HFFc6 (cell line): ENCODE measurements around the gene MYO18A. TPM values are rescaled to one million over a fixed set of nuclear protein-coding genes. Genes with fewer than 3 reads are reported as not detected.

Experiments
- DNase-seq: peaks from one replicate; pipeline ENCODE4 v3.0.0-alpha.2; 2018
- H3K27ac Mint-ChIP-seq: 2 replicates; pipeline ENCODE4 v1.8.0; 2020; ENCODE audit warnings: mild to moderate bottlenecking, mixed read lengths
- H3K27me3 Mint-ChIP-seq: 2 replicates; pipeline ENCODE4 v1.8.0; 2021; ENCODE audit warnings: mild to moderate bottlenecking, moderate library complexity, mixed read lengths; ENCODE audit not compliant: insufficient read depth
- H3K36me3 Mint-ChIP-seq: 2 replicates; pipeline ENCODE4 v1.8.0; 2021; ENCODE audit warnings: low read depth, mixed read lengths
- H3K4me1 Mint-ChIP-seq: 2 replicates; pipeline ENCODE4 v1.8.0; 2020; ENCODE audit warnings: low read depth, mixed read lengths
- H3K4me3 Mint-ChIP-seq: 2 replicates; pipeline ENCODE4 v1.8.0; 2020; ENCODE audit warnings: mild to moderate bottlenecking, moderate library complexity, mixed read lengths
- H3K9me3 Mint-ChIP-seq: 2 replicates; pipeline ENCODE4 v1.8.0; 2020; ENCODE audit warnings: mild to moderate bottlenecking, mixed read lengths
- CTCF ChIP-seq: fragments of 200-600 bp; sonication (generic); IDR thresholded peaks from 2 replicates; pipeline ENCODE4 v1.5.0; 2021; ENCODE audit warnings: antibody characterized with exemption, mild to moderate bottlenecking
- total RNA-seq, 6 experiments: library from RNA; stranded (reverse); fragmentation: NEBNext Ultra II Directional; extraction: Animal tissue kit (Norgen Biotek cat#: 25700); gene quantifications; 2 replicates in 1 of 6; 3 replicates in 5 of 6; pipeline ENCODE4 v1.2.3, GENCODE V29; 2021

Gene MYO18A
- total RNA-seq, 6 experiments from 2014 or later: 39.2 to 57.7 (median 42.9) TPM

DNA sequence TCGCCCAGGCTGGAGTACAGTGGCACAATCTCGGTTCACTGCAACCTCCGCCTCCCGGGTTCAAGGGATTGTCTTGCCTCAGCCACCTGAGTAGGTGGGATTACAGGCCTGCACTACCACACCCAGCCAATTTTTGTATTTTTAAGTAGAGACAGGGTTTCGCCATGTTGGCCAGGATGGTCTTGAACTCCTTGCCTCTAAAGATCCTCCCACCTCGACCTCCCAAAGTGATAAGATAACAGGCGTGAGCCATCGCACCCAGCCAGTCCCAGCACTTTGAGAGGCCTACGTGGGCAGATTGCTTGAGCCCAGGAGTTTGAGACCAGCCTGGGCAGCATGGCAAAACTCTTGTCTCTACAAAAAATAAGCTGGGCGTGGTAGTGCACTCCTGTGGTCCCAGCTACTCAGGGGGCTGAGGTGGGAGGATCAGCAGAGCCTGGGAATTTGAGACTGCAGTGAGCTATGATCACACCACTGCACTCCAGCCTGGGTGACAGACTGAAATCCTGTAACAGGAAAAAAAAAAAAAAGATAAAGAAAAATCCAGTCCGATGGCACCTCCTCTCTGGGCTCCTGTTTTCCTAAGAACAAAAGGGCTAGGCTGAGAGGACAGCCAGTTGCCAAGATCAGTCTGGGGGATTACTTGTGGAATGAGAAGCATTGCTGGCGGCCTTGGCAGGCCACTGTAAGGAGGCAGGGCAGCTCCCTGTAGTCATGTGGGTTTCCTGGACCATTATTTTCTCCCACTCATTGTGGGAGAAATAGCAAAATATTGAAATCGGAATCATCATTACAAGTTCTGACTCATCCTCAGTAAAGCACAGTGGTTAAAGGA lies 140.2 kb downstream of the MYO18A start:
- H3K27me3 Mint-ChIP-seq: peaks cover 12% of the 10 kb centered on the region
- peak; percentile 28 for DNase-seq
- no peak overlapping the region for H3K4me3 Mint-ChIP-seq
- H3K9me3 Mint-ChIP-seq: peaks cover 10% of the 10 kb centered on the region
- H3K27ac Mint-ChIP-seq: no peak overlapping the region
- H3K4me1 Mint-ChIP-seq: peaks cover 13% of the 10 kb centered on the region; the same call in 1 of the 2 replicates
- peaks cover 6% of the 10 kb centered on the region for H3K36me3 Mint-ChIP-seq
- no peak for TF ChIP-seq CTCF

- no peak overlapping the region for H3K27ac Mint-ChIP-seq
- peaks cover 13% of the 10 kb centered on the region for H3K36me3 Mint-ChIP-seq
- peaks cover 25% of the 10 kb centered on the region for H3K9me3 Mint-ChIP-seq
- no peak overlapping the region for H3K4me3 Mint-ChIP-seq
- no peak for TF ChIP-seq CTCF
- peaks cover 16% of the 10 kb centered on the region for H3K27me3 Mint-ChIP-seq
- no peak for DNase-seq
- peaks cover 13% of the 10 kb centered on the region; the same call in 1 of the 2 replicates for H3K4me1 Mint-ChIP-seq
Measured at GRCh38 chr17:29038085-29038795, 142.0 kb downstream of the MYO18A start.

GRCh38 chr17:29037739-29038084 lies 142.5 kb downstream of the MYO18A start:
- no peak for DNase-seq
- peaks cover 18% of the 10 kb centered on the region for H3K27me3 Mint-ChIP-seq

DNA sequence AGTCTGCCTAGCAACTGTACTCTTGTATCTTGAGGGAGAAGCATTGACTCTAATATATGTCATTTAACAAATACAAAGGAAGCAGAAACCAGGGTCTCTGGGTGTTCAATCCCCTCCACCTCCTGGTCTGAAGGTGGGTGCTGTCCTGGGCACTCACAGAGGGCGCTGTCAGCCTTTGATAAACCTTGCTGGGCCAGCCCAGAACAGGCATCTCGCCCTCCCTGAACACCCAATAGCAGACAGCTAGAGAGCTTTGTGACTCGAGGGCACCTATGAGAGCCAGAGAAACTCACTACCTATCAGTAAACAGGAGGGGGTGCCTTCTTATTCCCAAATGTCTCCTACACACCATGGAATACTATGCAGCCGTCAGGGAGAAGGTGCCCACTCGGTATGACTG lies 143.6 kb downstream of the MYO18A start:
- no peak for DNase-seq
- no peak overlapping the region for H3K27ac Mint-ChIP-seq
- no peak for TF ChIP-seq CTCF
- no peak overlapping the region for H3K4me3 Mint-ChIP-seq
- H3K4me1 Mint-ChIP-seq: peaks cover 8% of the 10 kb centered on the region; the same call in 1 of the 2 replicates
- peaks cover 13% of the 10 kb centered on the region for H3K36me3 Mint-ChIP-seq
- peaks cover 25% of the 10 kb centered on the region for H3K9me3 Mint-ChIP-seq
- peaks cover 25% of the 10 kb centered on the region for H3K27me3 Mint-ChIP-seq

More at GRCh38 chr17:29037739-29038084, 142.5 kb downstream of the MYO18A start:
- no peak overlapping the region for H3K27ac Mint-ChIP-seq
- H3K4me3 Mint-ChIP-seq: no peak overlapping the region
- no peak for TF ChIP-seq CTCF
- H3K9me3 Mint-ChIP-seq: peaks cover 25% of the 10 kb centered on the region
- peaks cover 12% of the 10 kb centered on the region; the same call in 1 of the 2 replicates for H3K4me1 Mint-ChIP-seq
- peaks cover 13% of the 10 kb centered on the region for H3K36me3 Mint-ChIP-seq

GRCh38 chr17:29034510-29034909 lies 145.7 kb downstream of the MYO18A start:
- Mint-ChIP-seq H3K9me3 (peaks cover 25% of the 10 kb centered on the region), H3K4me1 (no peaks in the 10 kb centered on the region), H3K36me3 (peaks cover 13% of the 10 kb centered on the region), H3K4me3 (no peak overlapping the region), H3K27me3 (peaks cover 43% of the 10 kb centered on the region), H3K27ac (no peak overlapping the region)
- no peak for DNase-seq
- TF ChIP-seq CTCF: no peak
